HG03139 (cell line): Measurements from ENCODE around the gene SHISA6.

Experiments used
- ATAC-seq: cut with Tn5 transposase; IDR thresholded peaks from one replicate; pipeline ENCODE4 v1.9.1; 2021; ENCODE audit not compliant: unreplicated experiment

SHISA6 gene

GRCh38 chr17:11564589-11565380 lies 323.8 kb downstream of the SHISA6 start:
- no peak for ATAC-seq

- ATAC-seq, result no peak
These were observed 324.6 kb downstream of the SHISA6 start for GRCh38 chr17:11565591-11565990.

- no peak for ATAC-seq
These were observed 338.0 kb downstream of the SHISA6 start for GRCh38 chr17:11578998-11579397.

GRCh38 chr17:11580677-11581076 lies 339.7 kb downstream of the SHISA6 start:
- ATAC-seq, result no peak

GRCh38 chr17:11582217-11582616 lies 341.2 kb downstream of the SHISA6 start:
- ATAC-seq, result no peak

- no peak for ATAC-seq
These were observed 342.4 kb downstream of the SHISA6 start for GRCh38 chr17:11583306-11583992.

- ATAC-seq, result no peak
These were observed 348.7 kb downstream of the SHISA6 start for GRCh38 chr17:11589716-11590115.

GRCh38 chr17:11598274-11599221 lies 357.5 kb downstream of the SHISA6 start, which contains the start of gene DNAH9:
Gene DNAH9 (plus strand): TSS chr17:11598470. CDS start chr17:11598499, 29 bp downstream.
- ATAC-seq, result no peak

- ATAC-seq, result no peak
These were observed 360.6 kb downstream of the SHISA6 start for GRCh38 chr17:11601661-11602060.

- ATAC-seq, result no peak
These were observed 367.4 kb downstream of the SHISA6 start for GRCh38 chr17:11608396-11608795.

GRCh38 chr17:11610999-11611566 lies 370.1 kb downstream of the SHISA6 start:
- no peak for ATAC-seq

- ATAC-seq, result no peak
These were observed 371.9 kb downstream of the SHISA6 start for GRCh38 chr17:11612956-11613355.
